HCT116 (cell line): ENCODE measurements around the gene AP3B1. TPM values are rescaled to one million over a fixed set of nuclear protein-coding genes. Genes with fewer than 3 reads are reported as not detected.
A peak's percentile ranks its signal among the peaks of the same experiment; 100 is the strongest.

Experiments used
- ATAC-seq: fragments of 200-7000 bp; cut with Tn5 transposase; 2 replicates; pipeline ENCODE4 v1.9.1; 2020; ENCODE audit warnings: mild to moderate bottlenecking, moderate library complexity
- BruUV-seq: library from RNA; stranded (reverse); fragments of 400-500 nt; replicated peaks from 2 replicates; lab custom pipeline; 2021; lab: Mats Ljungman, UMichigan
- CTCF ChIA-PET: fragments of 300-600 bp; sonication (Branson Sonifier 250); formaldehyde crosslinking; loops from one replicate; lab custom pipeline; 2021; ENCODE audit warnings: antibody characterized with exemption; lab: Charles Lee
- POLR2A ChIA-PET: fragments of 300-600, 350-600 bp; sonication (Branson Sonifier 250); formaldehyde crosslinking; loops from one replicate; lab custom pipeline; 2021; ENCODE audit warnings: antibody characterized with exemption; lab: Charles Lee
- RAD21 ChIA-PET, 2 experiments: fragments of 300-600 bp; sonication (Branson Sonifier 250); formaldehyde crosslinking; loops; one replicate each; lab custom pipeline; 2023; ENCODE audit warnings: low total read pairs in 2 of 2; ENCODE audit not compliant: uncharacterized antibody in 2 of 2, unreplicated experiment in 2 of 2, low non-redundant PET in 1 of 2; lab: Charles Lee
- DNase-seq: peaks from one replicate; pipeline ENCODE4 v3.0.0-alpha.2; 2010; ENCODE audit warnings: low read depth, low spot score
- H2AFZ ChIP-seq: fragments of 200-600 bp; shearing (Covaris generic), sonication (generic); 2 replicates; pipeline ENCODE4 v1.6.1; 2017; ENCODE audit warnings: low read depth, mixed run types, mixed read lengths, antibody characterized with exemption, low read length; ENCODE audit not compliant: poor library complexity, severe bottlenecking
- H3K27ac ChIP-seq: 2 replicates; pipeline ENCODE4 v1.5.1; 2012; ENCODE audit warnings: low read depth, low read length
- H3K27me3 ChIP-seq: fragments of 200-600 bp; sonication (generic); 2 replicates; pipeline ENCODE4 v1.6.1; 2016; ENCODE audit warnings: mixed run types, low read length, mixed read lengths; ENCODE audit not compliant: insufficient read depth
- H3K36me3 ChIP-seq, 2 experiments: fragments of 200-500 bp in 1 of 2; fragments of 200-600 bp in 1 of 2; sonication (Bioruptor generic) in 1 of 2; sonication (generic) in 1 of 2; 2 replicates each; pipeline versions ENCODE4 v1.5.1 to v1.6.1; 2014 to 2016; ENCODE audit warnings: low read length in 2 of 2, inconsistent platforms in 1 of 2, mixed read lengths in 1 of 2, mixed run types in 1 of 2; ENCODE audit not compliant: insufficient read depth in 2 of 2, control insufficient read depth in 1 of 2
- H3K4me1 ChIP-seq, 2 experiments: fragments of 200-600 bp in 1 of 2; sonication (generic) in 1 of 2; 2 replicates each; pipeline versions ENCODE4 v1.5.1 to v1.6.1; 2012 to 2017; ENCODE audit warnings: low read length in 2 of 2, inconsistent platforms in 1 of 2, mild to moderate bottlenecking in 1 of 2, mixed read lengths in 1 of 2, mixed run types in 1 of 2, moderate library complexity in 1 of 2; ENCODE audit not compliant: insufficient read depth in 2 of 2, control insufficient read depth in 1 of 2
- H3K4me2 ChIP-seq: fragments of 200-600 bp; sonication (generic); 2 replicates; pipeline ENCODE4 v1.6.1; 2017; ENCODE audit warnings: mixed run types, low read length, mixed read lengths
- H3K4me3 ChIP-seq, 2 experiments: fragments of 200-600 bp in 1 of 2; sonication (generic) in 1 of 2; replicated peaks in 1 of 2; 2 replicates each; pipeline ENCODE4 v1.5.1; 2011 to 2016; ENCODE audit warnings: low read length in 2 of 2, control low read depth in 1 of 2, low read depth in 1 of 2, mild to moderate bottlenecking in 1 of 2, mixed read lengths in 1 of 2, mixed run types in 1 of 2
- H3K79me2 ChIP-seq: fragments of 200-600 bp; sonication (generic); 2 replicates; pipeline ENCODE4 v1.6.1; 2017; ENCODE audit warnings: mild to moderate bottlenecking, mixed run types, low read length, moderate library complexity, mixed read lengths; ENCODE audit not compliant: insufficient read depth
- H3K9ac ChIP-seq: fragments of 200-600 bp; sonication (generic); 2 replicates; pipeline ENCODE4 v1.6.1; 2016; ENCODE audit warnings: low read length, mixed read lengths
- H3K9me2 ChIP-seq: fragments of 200-600 bp; sonication (generic), shearing (Covaris generic); 2 replicates; pipeline ENCODE4 v1.6.1; 2017; ENCODE audit warnings: mixed run types, mild to moderate bottlenecking, moderate library complexity; ENCODE audit not compliant: insufficient read depth
- H3K9me3 ChIP-seq, 2 experiments: fragments of 200-500 bp in 1 of 2; fragments of 200-600 bp in 1 of 2; sonication (Bioruptor generic) in 1 of 2; sonication (generic) in 1 of 2; 2 replicates each; pipeline ENCODE4 v1.6.1; 2014 to 2017; ENCODE audit warnings: low read length in 2 of 2, mixed read lengths in 2 of 2, inconsistent platforms in 1 of 2, low read depth in 1 of 2, mild to moderate bottlenecking in 1 of 2, mixed run types in 1 of 2, moderate library complexity in 1 of 2; ENCODE audit not compliant: control insufficient read depth in 1 of 2, insufficient read depth in 1 of 2
- H4K20me1 ChIP-seq: fragments of 200-600 bp; sonication (generic), shearing (Covaris generic); 2 replicates; pipeline ENCODE4 v1.6.1; 2017; ENCODE audit warnings: mixed run types, mild to moderate bottlenecking, moderate library complexity; ENCODE audit not compliant: insufficient read depth
- CBX3 ChIP-seq: IDR thresholded peaks from 2 replicates; pipeline ENCODE4 v1.6.1; 2012; ENCODE audit warnings: low read depth
- CEBPB ChIP-seq: IDR thresholded peaks from 2 replicates; pipeline ENCODE4 v1.6.1; 2012; ENCODE audit warnings: low read depth
- FOSL1 ChIP-seq: IDR thresholded peaks from 2 replicates; pipeline ENCODE4 v1.6.1; 2012; ENCODE audit warnings: low read depth
- POLR2A ChIP-seq: IDR thresholded peaks from 2 replicates; pipeline ENCODE4 v1.7.0; 2011; ENCODE audit warnings: borderline replicate concordance; ENCODE audit not compliant: insufficient read depth, insufficient read length; ENCODE audit errors: extremely low read depth
- RAD21 ChIP-seq: IDR thresholded peaks from 2 replicates; pipeline ENCODE4 v1.6.1; 2012; ENCODE audit warnings: low read depth, mild to moderate bottlenecking
- SIN3A ChIP-seq: IDR thresholded peaks from 2 replicates; pipeline ENCODE4 v1.6.1; 2012; ENCODE audit warnings: low read depth
- SP1 ChIP-seq: IDR thresholded peaks from 2 replicates; pipeline ENCODE4 v1.6.1; 2012; ENCODE audit warnings: low read depth
- SRF ChIP-seq: IDR thresholded peaks from 2 replicates; pipeline ENCODE4 v1.6.1; 2012; ENCODE audit warnings: low read depth
- YY1 ChIP-seq: IDR thresholded peaks from 2 replicates; pipeline ENCODE4 v1.6.1; 2011; ENCODE audit warnings: low read length, low read depth, moderate library complexity, mild to moderate bottlenecking; ENCODE audit not compliant: insufficient replicate concordance; ENCODE audit errors: extremely low read depth
- intact Hi-C: fragments of 100-400 bp; cut with micrococcal nuclease; formaldehyde crosslinking; loops from 2 replicates; pipeline ENCODE4 v1.10.0; 2022
- total RNA-seq: library from RNA; stranded (reverse); gene quantifications from one replicate; pipeline ENCODE4 v1.2.1, GENCODE V29; 2021; ENCODE audit not compliant: unreplicated experiment
- TF ChIP-seq, protein P1 (sequence below): IDR thresholded peaks from 2 replicates; pipeline ENCODE4 v1.6.1; 2012

The AP3B1 gene
- total RNA-seq, 1 experiment from 2014 or later: 54.5 TPM

DNA sequence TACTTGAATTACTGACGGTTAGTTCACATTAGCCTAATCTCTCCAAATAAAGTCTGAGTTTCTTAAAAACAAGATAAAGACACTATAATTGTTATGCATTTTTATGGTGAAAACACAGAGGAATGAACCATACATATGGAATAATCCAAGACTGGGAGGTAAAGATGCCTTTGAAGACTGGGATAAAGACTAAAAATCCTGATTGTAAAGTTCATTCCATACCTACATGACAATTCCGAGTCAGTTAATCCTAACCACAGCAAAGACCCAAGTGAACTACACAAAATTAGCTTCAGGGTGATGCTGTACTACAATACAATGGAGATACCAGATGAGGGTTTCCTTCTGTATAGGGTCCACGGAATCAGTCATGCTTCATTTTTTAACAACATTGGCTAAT, 6.3 kb downstream of the AP3B1 start:
- CTCF ChIA-PET: no interaction called here
- DNase-seq (no peak), ATAC-seq (peak; percentile 38; the same call in 1 of the 2 replicates)
- Histone ChIP-seq H3K27me3 (no peaks in the 10 kb centered on the region), H3K9ac (no peak overlapping the region), H3K9me2 (no peaks in the 10 kb centered on the region), H3K4me2 (peak overlapping the region; percentile 55), H3K4me3 (peak overlapping the region in 1 of 2 experiments; percentile 13; a peak in 1 of 4 replicates), H3K9me3 (no peaks in the 10 kb centered on the region), H3K79me2 (peaks cover 97% of the 10 kb centered on the region), H3K4me1 (peaks cover 3 to 15% of the 10 kb centered on the region in 2 experiments), H4K20me1 (no peaks in the 10 kb centered on the region), H3K27ac (no peak overlapping the region), H3K36me3 (no peaks in the 10 kb centered on the region), H2AFZ (no peak overlapping the region)
- RAD21 ChIA-PET: no interaction called here
- BruUV-seq: no TSS peak
- intact Hi-C loops: no loop called here
- POLR2A ChIA-PET: no interaction called here
- TF ChIP-seq, protein P1, sequence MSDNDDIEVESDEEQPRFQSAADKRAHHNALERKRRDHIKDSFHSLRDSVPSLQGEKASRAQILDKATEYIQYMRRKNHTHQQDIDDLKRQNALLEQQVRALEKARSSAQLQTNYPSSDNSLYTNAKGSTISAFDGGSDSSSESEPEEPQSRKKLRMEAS: no peak
- TF ChIP-seq POLR2A (no peak), SRF (no peak), SIN3A (no peak)

DNA sequence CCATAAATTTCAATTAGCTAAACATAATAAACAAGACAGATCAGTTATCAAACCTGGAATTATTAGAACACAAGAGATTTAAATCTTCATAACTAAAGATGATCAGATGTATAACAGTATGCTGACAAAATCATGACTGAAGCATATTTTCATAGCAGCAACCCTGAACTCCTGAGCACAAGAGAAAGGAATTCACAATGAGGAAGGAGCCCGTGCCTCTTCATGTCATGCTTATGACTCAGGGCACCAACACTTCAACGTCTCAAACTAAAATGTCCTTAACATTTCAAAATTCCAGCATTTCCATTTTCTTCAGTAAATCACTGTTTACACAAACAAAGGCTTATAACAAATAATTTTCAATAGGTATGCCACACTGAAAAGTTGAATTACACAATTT, 6.7 kb downstream of the AP3B1 start:
- ChIA-PET CTCF (no interaction called here), RAD21 (no interaction called here), POLR2A (no interaction called here)
- H3K27ac ChIP-seq: no peak overlapping the region
- H3K79me2 ChIP-seq: peaks cover 97% of the 10 kb centered on the region
- ATAC-seq (peak; percentile 78), DNase-seq (peak; percentile 23)
- H3K9me3 ChIP-seq: no peaks in the 10 kb centered on the region
- peak overlapping the region; percentile 55 for H3K4me2 ChIP-seq
- no peak overlapping the region for H2AFZ ChIP-seq
- no TSS peak for BruUV-seq
- H4K20me1 ChIP-seq: no peaks in the 10 kb centered on the region
- peak overlapping the region in 1 of 2 experiments; percentile 13; a peak in 1 of 4 replicates for H3K4me3 ChIP-seq
- TF ChIP-seq YY1: no peak
- peak; percentile 36; the same call in 1 of the 2 replicates for TF ChIP-seq FOSL1
- no peak for TF ChIP-seq CBX3
- no peak for TF ChIP-seq RAD21
- TF ChIP-seq SRF: no peak
- no peak for TF ChIP-seq SP1
- no peak for TF ChIP-seq CEBPB
- peaks cover 2 to 13% of the 10 kb centered on the region in 2 experiments; a peak in 3 of 4 replicates for H3K4me1 ChIP-seq
- no peaks in the 10 kb centered on the region for H3K27me3 ChIP-seq
- intact Hi-C loops: no loop called here
- H3K9me2 ChIP-seq: no peaks in the 10 kb centered on the region
- no peak overlapping the region for H3K9ac ChIP-seq
- no peaks in the 10 kb centered on the region for H3K36me3 ChIP-seq
